ENCODE results near the gene GNL3. TPM values are rescaled to one million over a fixed set of nuclear protein-coding genes. Genes with fewer than 3 reads are reported as not detected.

Gene GNL3
- total and polyA plus RNA-seq, 2 of the 8 experiments (the other 6 are each of a cell fraction or from before 2014, with no cell fraction given): 45.5 to 184 TPM

DNA sequence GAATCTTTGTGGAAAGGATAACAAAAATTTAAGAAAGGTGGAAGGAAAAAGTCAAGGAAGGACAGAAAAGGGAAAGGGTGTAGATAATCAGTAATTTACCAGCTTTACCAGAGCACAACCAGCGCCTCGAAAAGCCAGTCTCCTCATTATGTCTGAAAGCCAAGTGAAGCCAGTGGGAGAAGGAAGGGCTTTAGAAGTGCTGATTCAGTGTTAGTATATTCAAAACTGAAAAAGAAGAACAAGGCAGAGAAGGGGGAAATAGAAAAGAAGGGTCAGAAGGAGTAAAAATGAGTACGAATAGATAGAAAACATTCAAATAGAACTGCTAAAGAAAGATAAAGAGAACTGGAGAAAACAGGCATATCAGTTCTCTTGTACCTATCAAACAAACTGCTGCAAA is 4.2 kb upstream of the GNL3 start (continued):
- TF ChIP-seq SIX5 (IDR thresholded peaks at IDR 0.05; ENCODE audit: low read depth, low read length) (no peak), KDM5A (IDR thresholded peaks at IDR 0.05; ENCODE audit: low read length) (no peak), BCL11A (IDR thresholded peaks at IDR 0.05; ENCODE audit: low read depth in 2 of 2, low read length in 2 of 2) (no peak), EGR1 (IDR thresholded peaks at IDR 0.05; ENCODE audit: borderline replicate concordance, low read depth, low read length) (no peak)
- TF ChIP-seq, protein P1, sequence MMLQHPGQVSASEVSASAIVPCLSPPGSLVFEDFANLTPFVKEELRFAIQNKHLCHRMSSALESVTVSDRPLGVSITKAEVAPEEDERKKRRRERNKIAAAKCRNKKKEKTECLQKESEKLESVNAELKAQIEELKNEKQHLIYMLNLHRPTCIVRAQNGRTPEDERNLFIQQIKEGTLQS (IDR thresholded peaks at IDR 0.05; ENCODE audit: insufficient read depth, low read depth, low read length): no peak

All from H1 (cell line).